OCI-LY3 (cell line): ENCODE results near the gene GFY.

Experiments used
- H2AFZ ChIP-seq: fragments of 200-600, 300-600 bp; shearing (Covaris generic); 2 replicates; pipeline ENCODE4 v1.6.0; 2014; ENCODE audit warnings: antibody characterized with exemption, low read depth, low read length
- H3K27ac ChIP-seq: fragments of 200-600, 300-600 bp; sonication (generic); 2 replicates; pipeline ENCODE4 v1.5.1; 2014; ENCODE audit warnings: mild to moderate bottlenecking, low read length, moderate library complexity, mixed read lengths
- H3K27me3 ChIP-seq: fragments of 200-600, 300-600 bp; sonication (generic); 2 replicates; pipeline ENCODE4 v1.6.1; 2014; ENCODE audit warnings: low read depth, low read length, mixed read lengths
- H3K36me3 ChIP-seq: fragments of 200-600, 300-600 bp; sonication (generic); replicated peaks from 2 replicates; pipeline ENCODE3; 2014; ENCODE audit warnings: low read depth, low read length, mixed read lengths
- H3K4me1 ChIP-seq: fragments of 300-600, 200-600 bp; sonication (generic); 2 replicates; pipeline ENCODE4 v1.6.1; 2014; ENCODE audit warnings: low read length, mixed read lengths
- H3K4me2 ChIP-seq: fragments of 200-600, 300-600 bp; sonication (generic); 2 replicates; pipeline ENCODE4 v1.6.1; 2014; ENCODE audit warnings: low read length, mixed read lengths
- H3K4me3 ChIP-seq: fragments of 300-600, 200-600 bp; sonication (generic); 2 replicates; pipeline ENCODE4 v1.5.1; 2014; ENCODE audit warnings: antibody characterized with exemption, mild to moderate bottlenecking, low read length, moderate library complexity
- H3K79me2 ChIP-seq: fragments of 300-600, 200-600 bp; shearing (Covaris generic); 2 replicates; pipeline ENCODE4 v1.6.1; 2014; ENCODE audit warnings: mild to moderate bottlenecking, low read length, mixed read lengths
- H3K9ac ChIP-seq: fragments of 300-600, 200-600 bp; shearing (Covaris generic); 2 replicates; pipeline ENCODE4 v1.6.0; 2014; ENCODE audit warnings: mild to moderate bottlenecking, low read length, moderate library complexity
- H3K9me3 ChIP-seq: fragments of 200-600, 300-600 bp; shearing (Covaris generic); 2 replicates; pipeline ENCODE4 v1.6.1; 2014; ENCODE audit warnings: low read length, mixed read lengths; ENCODE audit not compliant: insufficient read depth
- H4K20me1 ChIP-seq: fragments of 200-600, 300-600 bp; sonication (generic); 2 replicates; pipeline ENCODE4 v1.6.1; 2016; ENCODE audit warnings: low read length, mixed read lengths; ENCODE audit not compliant: insufficient read depth
- CTCF ChIP-seq: fragments of 200-600, 300-600 bp; sonication (generic); IDR thresholded peaks from 2 replicates; pipeline ENCODE4 v1.5.1; 2014; ENCODE audit warnings: antibody characterized with exemption, low read length, low read depth
- EZH2phosphoT487 ChIP-seq: fragments of 200-600 bp; shearing (Covaris generic); IDR thresholded peaks from 2 replicates; pipeline ENCODE4 v1.6.1; 2018; ENCODE audit warnings: antibody characterized with exemption, mixed run types, low read depth

Gene GFY

GRCh38 chr19:49427339-49427738 is 2.2 kb downstream of the GFY start:
- peaks cover 10% of the 10 kb centered on the region for H3K4me1 ChIP-seq
- no peak overlapping the region for H3K27ac ChIP-seq
- H3K9me3 ChIP-seq, result no peaks in the 10 kb centered on the region
- H4K20me1 ChIP-seq, result no peaks in the 10 kb centered on the region
- H3K36me3 ChIP-seq, result no peaks in the 10 kb centered on the region
- peaks cover 41% of the 10 kb centered on the region for H3K27me3 ChIP-seq
- no peak overlapping the region for H2AFZ ChIP-seq
- no peaks in the 10 kb centered on the region for H3K79me2 ChIP-seq
- TF ChIP-seq CTCF (no peak), EZH2phosphoT487 (no peak)
- no peak overlapping the region for H3K9ac ChIP-seq
- H3K4me2 ChIP-seq, result no peak overlapping the region
- H3K4me3 ChIP-seq, result no peak overlapping the region

GRCh38 chr19:49427855-49428546 is 2.8 kb downstream of the GFY start:
- H3K79me2 ChIP-seq, result no peaks in the 10 kb centered on the region
- no peaks in the 10 kb centered on the region for H4K20me1 ChIP-seq
- TF ChIP-seq CTCF, result no peak
- TF ChIP-seq EZH2phosphoT487, result no peak
- H3K9ac ChIP-seq, result no peak overlapping the region
- no peaks in the 10 kb centered on the region for H3K36me3 ChIP-seq
- peaks cover 41% of the 10 kb centered on the region for H3K27me3 ChIP-seq
- peaks cover 10% of the 10 kb centered on the region for H3K4me1 ChIP-seq
- no peak overlapping the region for H2AFZ ChIP-seq
- no peak overlapping the region for H3K4me3 ChIP-seq
- no peaks in the 10 kb centered on the region for H3K9me3 ChIP-seq
- H3K4me2 ChIP-seq, result no peak overlapping the region
- H3K27ac ChIP-seq, result no peak overlapping the region

- no peaks in the 10 kb centered on the region for H4K20me1 ChIP-seq
- H3K27me3 ChIP-seq, result peaks cover 35% of the 10 kb centered on the region
- H3K9me3 ChIP-seq, result no peaks in the 10 kb centered on the region
- H3K36me3 ChIP-seq, result no peaks in the 10 kb centered on the region
- peaks cover 10% of the 10 kb centered on the region for H3K4me1 ChIP-seq
- H2AFZ ChIP-seq, result no peak overlapping the region
- TF ChIP-seq CTCF, result no peak
- no peak for TF ChIP-seq EZH2phosphoT487
- H3K79me2 ChIP-seq, result no peaks in the 10 kb centered on the region
- H3K27ac ChIP-seq, result no peak overlapping the region
- no peak overlapping the region for H3K9ac ChIP-seq
- no peak overlapping the region for H3K4me3 ChIP-seq
- H3K4me2 ChIP-seq, result no peak overlapping the region
These were observed 3.6 kb downstream of the GFY start for GRCh38 chr19:49428547-49429451.

GRCh38 chr19:49430172-49430677 is 5.0 kb downstream of the GFY start:
- no peaks in the 10 kb centered on the region for H3K79me2 ChIP-seq
- TF ChIP-seq EZH2phosphoT487 (no peak), CTCF (no peak)
- H3K4me3 ChIP-seq, result no peak overlapping the region
- H3K4me2 ChIP-seq, result peak overlapping the region; percentile 20; the same call in 1 of the 2 replicates
- peaks cover 22% of the 10 kb centered on the region for H3K27me3 ChIP-seq
- peaks cover 10% of the 10 kb centered on the region for H3K4me1 ChIP-seq
- peak overlapping the region; percentile 68; the same call in 1 of the 2 replicates for H2AFZ ChIP-seq
- H3K9ac ChIP-seq, result no peak overlapping the region
- no peaks in the 10 kb centered on the region for H3K9me3 ChIP-seq
- H3K36me3 ChIP-seq, result no peaks in the 10 kb centered on the region
- no peaks in the 10 kb centered on the region for H4K20me1 ChIP-seq
- H3K27ac ChIP-seq, result no peak overlapping the region
